Duodenal mucosa (tissue), 2 donors: ENCODE results near the gene WWOX.

Experiments used
- H3K27ac ChIP-seq: one replicate; pipeline ENCODE4 v1.7.0; 2013; ENCODE audit warnings: low read depth, low read length
- H3K27me3 ChIP-seq, 2 donors: one replicate each; pipeline ENCODE4 v1.7.0; 2013; ENCODE audit warnings: low read length in 2 of 2, control low read depth in 1 of 2; ENCODE audit not compliant: insufficient read depth in 2 of 2, control insufficient read depth in 1 of 2
- H3K36me3 ChIP-seq, 2 donors: one replicate each; pipeline ENCODE4 v1.7.0; 2013; ENCODE audit warnings: low read length in 2 of 2, control low read depth in 1 of 2; ENCODE audit not compliant: insufficient read depth in 2 of 2, control insufficient read depth in 1 of 2
- H3K4me1 ChIP-seq, 2 donors: one replicate each; pipeline ENCODE4 v1.7.0; 2013; ENCODE audit warnings: low read length in 2 of 2, control low read depth in 1 of 2; ENCODE audit not compliant: insufficient read depth in 2 of 2, control insufficient read depth in 1 of 2
- H3K4me3 ChIP-seq, 2 donors: one replicate each; pipeline ENCODE4 v1.7.0; 2013; ENCODE audit warnings: low read length in 2 of 2, low read depth in 1 of 2
- H3K9ac ChIP-seq, 2 donors: one replicate each; pipeline ENCODE4 v1.7.0; 2013; ENCODE audit warnings: low read length in 2 of 2, low read depth in 1 of 2
- H3K9me3 ChIP-seq, 2 donors: one replicate each; pipeline ENCODE4 v1.7.0; 2013; ENCODE audit warnings: low read length in 2 of 2, control low read depth in 1 of 2; ENCODE audit not compliant: control insufficient read depth in 1 of 2

The WWOX gene

GRCh38 chr16:78275420-78275819, 176.0 kb downstream of the WWOX start:
- Histone ChIP-seq H3K4me3 (no peak overlapping the region), H3K36me3 (no peaks in the 10 kb centered on the region), H3K27ac (no peak overlapping the region), H3K9ac (no peak overlapping the region), H3K4me1 (no peaks in the 10 kb centered on the region), H3K9me3 (no peaks in the 10 kb centered on the region), H3K27me3 (no peaks in the 10 kb centered on the region)

- H3K27me3 ChIP-seq: no peaks in the 10 kb centered on the region
- no peaks in the 10 kb centered on the region for H3K9me3 ChIP-seq
- H3K27ac ChIP-seq: no peak overlapping the region
- no peak overlapping the region for H3K4me3 ChIP-seq
- H3K36me3 ChIP-seq: no peaks in the 10 kb centered on the region
- H3K4me1 ChIP-seq: no peaks in the 10 kb centered on the region
- H3K9ac ChIP-seq: no peak overlapping the region
Observed at GRCh38 chr16:78277321-78278055, 178.0 kb downstream of the WWOX start.

DNA sequence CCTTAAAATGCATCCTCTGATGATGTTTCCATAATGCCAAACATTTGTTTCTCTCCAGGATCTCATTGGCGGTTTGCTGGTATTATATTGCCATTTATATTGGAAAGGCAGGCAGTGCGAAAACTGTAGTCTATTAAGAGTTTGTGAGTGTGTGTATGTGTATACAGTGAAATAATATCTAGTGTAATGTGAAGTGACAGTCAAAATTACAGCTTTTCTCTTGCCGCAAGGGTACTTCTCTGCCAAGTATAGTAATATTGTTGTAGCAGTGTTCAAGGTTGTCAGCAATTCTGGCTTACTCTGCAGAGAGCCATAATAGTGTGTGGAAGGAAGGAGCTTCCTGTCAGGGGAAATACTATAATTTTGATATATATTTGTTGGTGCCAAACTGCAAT, 178.6 kb downstream of the WWOX start:
- Histone ChIP-seq H3K27me3 (no peaks in the 10 kb centered on the region), H3K27ac (no peak overlapping the region), H3K4me1 (no peaks in the 10 kb centered on the region), H3K4me3 (no peak overlapping the region), H3K36me3 (no peaks in the 10 kb centered on the region), H3K9ac (no peak overlapping the region), H3K9me3 (no peaks in the 10 kb centered on the region)

DNA sequence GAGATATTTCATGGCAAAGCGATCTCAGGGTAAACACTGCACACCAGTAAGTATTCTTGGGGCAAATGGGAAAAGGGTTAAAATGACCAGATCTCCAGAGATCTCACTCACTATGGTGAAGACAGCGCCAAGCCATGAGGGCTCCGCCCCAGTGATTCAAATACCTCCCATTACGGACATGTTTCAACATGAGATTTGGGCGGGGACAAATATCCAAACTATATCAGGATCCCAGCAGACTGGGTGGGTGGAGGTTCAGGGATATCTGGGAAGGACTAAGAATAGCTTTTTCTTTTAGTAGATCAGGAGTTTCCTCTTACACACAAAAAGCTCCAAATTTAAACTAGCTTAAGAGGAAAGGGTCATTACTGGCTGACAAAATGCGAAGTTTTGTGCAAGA, 181.7 kb downstream of the WWOX start:
- H3K4me1 ChIP-seq: peaks cover 0 to 3% of the 10 kb centered on the region in 2 donors
- H3K9ac ChIP-seq: no peak overlapping the region
- no peak overlapping the region for H3K4me3 ChIP-seq
- no peaks in the 10 kb centered on the region for H3K9me3 ChIP-seq
- no peaks in the 10 kb centered on the region for H3K36me3 ChIP-seq
- H3K27ac ChIP-seq: no peak overlapping the region
- no peaks in the 10 kb centered on the region for H3K27me3 ChIP-seq

DNA sequence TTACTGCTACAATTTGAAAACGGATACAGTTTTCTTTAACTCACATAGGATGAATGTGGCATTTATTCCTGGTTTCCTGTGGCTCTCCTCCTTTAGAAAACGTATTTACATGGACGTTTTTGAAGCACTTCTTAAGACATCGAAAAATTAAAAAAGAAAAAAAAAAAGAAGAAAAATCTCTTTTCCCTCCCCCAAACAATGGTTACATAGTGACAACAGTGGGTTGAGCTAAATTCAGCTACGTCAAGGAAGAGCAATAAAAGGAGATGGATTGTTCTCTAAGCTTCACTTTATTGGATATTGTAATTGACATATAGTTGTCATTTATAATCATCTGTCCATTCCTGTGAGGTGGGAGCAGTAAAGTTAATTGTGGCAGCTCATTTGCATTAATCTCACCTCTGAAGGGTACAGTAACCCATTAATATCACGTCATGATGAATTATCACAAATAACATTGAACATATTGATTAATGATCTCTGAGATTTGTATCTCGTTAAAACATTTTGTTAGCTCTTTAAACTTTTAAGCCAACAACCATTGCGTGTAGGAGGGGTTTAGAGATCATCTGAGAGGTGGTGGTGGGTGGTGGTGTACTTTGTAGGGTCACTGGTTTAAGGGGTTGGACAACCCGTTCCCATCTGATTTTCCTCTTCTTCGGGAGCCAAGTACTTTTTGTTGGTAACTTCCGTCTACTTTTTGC, 184.2 kb downstream of the WWOX start:
- H3K4me1 ChIP-seq: peaks cover 0 to 3% of the 10 kb centered on the region in 2 donors
- no peak overlapping the region for H3K4me3 ChIP-seq
- H3K27me3 ChIP-seq: no peaks in the 10 kb centered on the region
- H3K9ac ChIP-seq: no peak overlapping the region
- no peaks in the 10 kb centered on the region for H3K9me3 ChIP-seq
- H3K36me3 ChIP-seq: no peaks in the 10 kb centered on the region
- H3K27ac ChIP-seq: no peak overlapping the region

- H3K4me1 ChIP-seq: peaks cover 0 to 3% of the 10 kb centered on the region in 2 donors
- H3K9me3 ChIP-seq: no peaks in the 10 kb centered on the region
- no peak overlapping the region for H3K4me3 ChIP-seq
- no peak overlapping the region for H3K27ac ChIP-seq
- H3K36me3 ChIP-seq: no peaks in the 10 kb centered on the region
- H3K27me3 ChIP-seq: no peaks in the 10 kb centered on the region
- H3K9ac ChIP-seq: no peak overlapping the region
Observed at GRCh38 chr16:78284326-78284725, 184.9 kb downstream of the WWOX start.

DNA sequence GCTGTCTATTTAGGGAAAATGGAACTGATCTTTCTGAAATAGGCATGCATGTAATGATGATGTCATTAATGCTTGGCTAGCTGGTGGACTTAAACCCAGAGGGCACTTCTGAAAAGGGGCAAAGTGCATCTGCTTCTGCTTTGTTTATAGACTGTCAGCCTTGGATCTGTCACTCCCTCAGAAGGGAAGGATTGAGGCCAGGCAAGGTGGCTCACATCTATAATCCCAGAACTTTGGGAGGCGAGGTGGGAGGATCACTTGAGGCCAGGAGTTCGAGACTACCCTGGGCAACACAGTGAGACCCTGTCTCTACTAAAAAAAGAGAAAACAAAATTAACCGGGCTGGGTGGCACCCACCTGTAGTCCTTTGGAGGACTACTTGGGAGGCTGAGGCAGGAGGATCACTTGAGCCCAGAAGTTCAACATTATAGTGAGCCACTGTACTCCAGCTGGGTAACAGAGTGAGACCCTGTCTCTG, 185.5 kb downstream of the WWOX start:
- H3K27ac ChIP-seq: no peak overlapping the region
- no peaks in the 10 kb centered on the region for H3K36me3 ChIP-seq
- H3K4me1 ChIP-seq: peaks cover 0 to 3% of the 10 kb centered on the region in 2 donors
- no peaks in the 10 kb centered on the region for H3K27me3 ChIP-seq
- H3K9ac ChIP-seq: no peak overlapping the region
- no peak overlapping the region for H3K4me3 ChIP-seq
- H3K9me3 ChIP-seq: no peaks in the 10 kb centered on the region

DNA sequence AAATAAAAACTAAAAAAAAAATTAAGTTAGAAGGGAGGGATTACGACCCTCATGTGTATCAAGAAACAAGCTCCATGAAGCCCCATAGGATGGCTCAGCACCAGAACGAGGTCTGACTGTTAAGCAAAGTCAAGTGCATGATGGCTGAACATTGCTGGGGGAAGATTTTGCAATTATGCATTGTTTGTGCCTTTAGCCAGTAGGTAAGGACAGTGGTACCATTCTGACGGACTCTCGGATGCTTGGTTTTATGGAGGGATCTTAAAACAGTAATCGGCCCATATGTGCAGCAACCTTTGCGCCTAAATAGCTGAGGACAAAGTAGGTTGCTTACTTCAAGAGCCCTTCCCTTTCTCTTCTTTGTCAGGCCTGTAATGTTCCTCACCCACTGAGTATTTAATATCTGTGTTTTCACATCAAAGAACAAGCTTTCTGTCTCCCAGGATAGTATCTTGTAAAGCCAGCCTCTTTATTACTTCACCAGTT, 186.0 kb downstream of the WWOX start:
- Histone ChIP-seq H3K9me3 (no peaks in the 10 kb centered on the region), H3K27me3 (no peaks in the 10 kb centered on the region), H3K27ac (no peak overlapping the region), H3K36me3 (no peaks in the 10 kb centered on the region), H3K4me1 (peaks cover 0 to 3% of the 10 kb centered on the region in 2 donors), H3K9ac (no peak overlapping the region), H3K4me3 (no peak overlapping the region)

DNA sequence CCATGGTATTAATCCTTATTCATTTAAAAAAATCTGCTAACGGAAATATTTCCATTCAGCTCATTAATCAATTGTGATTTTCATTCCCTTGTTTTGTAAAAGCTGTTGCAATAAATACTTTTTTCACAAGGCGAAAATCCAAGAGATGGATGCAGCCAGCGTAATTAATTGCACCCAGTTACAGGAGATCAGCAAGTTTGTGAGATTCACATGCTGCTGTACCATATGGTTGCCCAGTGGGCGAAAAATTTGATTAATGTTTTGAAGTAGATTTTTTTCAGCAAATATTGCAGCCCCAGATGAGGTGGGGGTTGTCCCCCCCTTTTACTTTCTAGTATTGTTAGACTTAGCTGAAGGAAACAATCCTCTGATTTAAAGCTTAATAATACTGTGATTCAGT, 186.6 kb downstream of the WWOX start:
- H3K9ac ChIP-seq: no peak overlapping the region
- H3K27ac ChIP-seq: no peak overlapping the region
- H3K27me3 ChIP-seq: no peaks in the 10 kb centered on the region
- peaks cover 0 to 3% of the 10 kb centered on the region in 2 donors for H3K4me1 ChIP-seq
- no peak overlapping the region for H3K4me3 ChIP-seq
- H3K36me3 ChIP-seq: no peaks in the 10 kb centered on the region
- H3K9me3 ChIP-seq: no peaks in the 10 kb centered on the region

DNA sequence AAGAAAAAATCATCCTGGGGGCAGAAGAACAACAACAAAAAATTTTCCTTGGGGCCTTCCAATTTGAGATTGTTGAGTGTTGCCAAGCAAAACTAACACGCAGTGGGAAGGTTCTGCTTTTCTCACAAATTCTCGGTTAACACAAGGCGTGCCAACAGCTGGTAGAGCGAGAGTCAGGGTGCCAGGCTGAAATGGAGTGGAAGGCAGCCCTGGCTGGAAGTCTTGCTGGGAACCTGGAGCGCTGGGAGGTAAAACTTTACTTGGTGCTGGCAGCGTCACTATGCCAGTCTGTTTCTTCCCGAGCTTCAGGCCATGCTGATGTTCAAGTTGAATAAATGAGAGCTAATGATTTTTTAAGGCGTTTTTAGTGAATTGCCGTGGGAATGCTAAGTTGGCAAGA, 189.4 kb downstream of the WWOX start:
- Histone ChIP-seq H3K9ac (no peak overlapping the region), H3K9me3 (no peaks in the 10 kb centered on the region), H3K4me3 (no peak overlapping the region), H3K27me3 (no peaks in the 10 kb centered on the region), H3K4me1 (peaks cover 6 to 9% of the 10 kb centered on the region in 2 donors), H3K36me3 (no peaks in the 10 kb centered on the region), H3K27ac (no peak overlapping the region)
